ENCODE measurements around the gene PACS2. TPM values are rescaled to one million over a fixed set of nuclear protein-coding genes. Genes with fewer than 3 reads are reported as not detected.

Gene PACS2
- total and polyA plus RNA-seq, 2 of the 8 experiments (the other 6 are each of a cell fraction or from before 2014, with no cell fraction given) = 38.0 to 62.8 TPM

GRCh38 chr14:105391541-105391940 lies 77.0 kb downstream of the PACS2 start (continued):
- TF ChIP-seq SUZ12 (IDR thresholded peaks at IDR 0.05; ENCODE audit: low read length) (no peak), EGR1 (IDR thresholded peaks at IDR 0.05; ENCODE audit: borderline replicate concordance, low read depth, low read length) (no peak), TEAD4 (IDR thresholded peaks at IDR 0.05; ENCODE audit: low read depth, low read length) (no peak), YY1 (IDR thresholded peaks at IDR 0.05; ENCODE audit: low read depth, low read length) (no peak), HDAC6 (IDR thresholded peaks at IDR 0.05; ENCODE audit: low read depth, low read length) (no peak), TAF7 (optimal IDR thresholded peaks at IDR 0.05; ENCODE audit: borderline replicate concordance, low read depth, low read length) (no peak), RFX5 (IDR thresholded peaks at IDR 0.05; ENCODE audit: borderline replicate concordance, low read depth, low read length) (no peak), BACH1 (IDR thresholded peaks at IDR 0.05; ENCODE audit: low read length) (no peak), KDM4A (IDR thresholded peaks at IDR 0.05; ENCODE audit: low read depth, low read length, severe bottlenecking) (no peak)

Data from H1 (cell line).